T-helper 2 cell treated with Interferon-gamma antibody and Interleukin-4, amounts not matched to agents 5 μg/mL and 100 μg/mL, for 36 hours (primary cell): Measurements from ENCODE around the gene ADARB1.

Source experiments
- DNase-seq: peaks from one replicate; pipeline ENCODE4 v3.0.0; 2021; ENCODE audit warnings: low spot score
- H3K27ac Mint-ChIP-seq: one replicate; pipeline ENCODE4 v1.8.0; 2021; ENCODE audit warnings: mild to moderate bottlenecking, mixed read lengths
- H3K27me3 Mint-ChIP-seq: one replicate; pipeline ENCODE4 v1.8.0; 2021; ENCODE audit warnings: low read depth, mixed read lengths
- H3K36me3 Mint-ChIP-seq: one replicate; pipeline ENCODE4 v1.8.0; 2021; ENCODE audit warnings: low read depth, mixed read lengths
- H3K4me1 Mint-ChIP-seq: one replicate; pipeline ENCODE4 v1.8.0; 2021; ENCODE audit warnings: low read depth, mixed read lengths
- H3K4me3 Mint-ChIP-seq: one replicate; pipeline ENCODE4 v1.8.0; 2022; ENCODE audit warnings: mild to moderate bottlenecking, moderate library complexity, mixed read lengths
- H3K9me3 Mint-ChIP-seq: one replicate; pipeline ENCODE4 v1.8.0; 2021; ENCODE audit warnings: mixed read lengths

Gene ADARB1

DNA sequence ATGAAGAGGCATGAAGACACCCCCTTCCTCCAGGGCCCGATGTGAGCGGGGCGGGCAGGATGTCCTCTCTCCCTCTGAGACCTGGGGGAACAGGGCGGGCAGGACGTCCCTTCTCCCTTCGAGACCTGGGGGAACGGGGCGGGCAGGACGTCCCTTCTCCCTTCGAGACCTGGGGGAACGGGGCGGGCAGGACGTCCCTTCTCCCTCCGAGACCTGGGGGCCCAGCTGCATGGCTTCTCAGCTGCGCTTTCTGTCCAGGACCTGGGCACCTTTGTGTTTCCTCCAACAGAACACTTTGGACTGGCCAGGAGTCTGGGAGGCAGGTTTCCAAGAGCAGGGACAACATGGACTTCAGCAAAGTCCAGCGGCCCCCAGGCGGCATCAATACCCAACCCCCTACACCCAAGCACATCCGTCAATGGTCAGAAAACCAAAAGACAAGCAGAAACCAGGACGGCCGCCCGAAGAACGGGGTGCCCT is 30.8 kb upstream of the ADARB1 start:
- Mint-ChIP-seq H3K36me3 (no peaks in the 10 kb centered on the region), H3K9me3 (peaks cover 10% of the 10 kb centered on the region), H3K27me3 (peaks cover 29% of the 10 kb centered on the region), H3K4me3 (no peak overlapping the region), H3K4me1 (no peaks in the 10 kb centered on the region), H3K27ac (no peak overlapping the region)
- DNase-seq: no peak

DNA sequence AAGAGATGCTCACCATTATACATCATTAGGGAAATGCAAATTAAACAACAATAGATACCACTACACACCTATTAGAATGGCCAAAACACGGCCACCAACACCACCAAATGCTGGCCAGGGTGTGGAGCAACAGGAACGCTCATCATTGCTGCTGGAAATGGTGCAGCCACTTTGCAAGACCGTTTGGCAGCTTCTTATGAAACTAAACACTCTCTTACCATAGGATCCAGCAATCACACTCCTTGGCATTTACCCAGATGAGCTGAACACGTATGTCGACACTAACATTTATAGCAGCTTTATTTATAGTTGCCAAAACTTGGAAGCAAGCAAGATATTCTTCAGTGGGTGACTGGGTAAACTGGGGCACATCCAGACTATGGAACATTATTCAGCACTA is 28.9 kb upstream of the ADARB1 start:
- Mint-ChIP-seq H3K4me3 (no peak overlapping the region), H3K27me3 (peaks cover 37% of the 10 kb centered on the region), H3K9me3 (peaks cover 10% of the 10 kb centered on the region), H3K4me1 (no peaks in the 10 kb centered on the region), H3K36me3 (no peaks in the 10 kb centered on the region), H3K27ac (no peak overlapping the region)
- DNase-seq: no peak

DNA sequence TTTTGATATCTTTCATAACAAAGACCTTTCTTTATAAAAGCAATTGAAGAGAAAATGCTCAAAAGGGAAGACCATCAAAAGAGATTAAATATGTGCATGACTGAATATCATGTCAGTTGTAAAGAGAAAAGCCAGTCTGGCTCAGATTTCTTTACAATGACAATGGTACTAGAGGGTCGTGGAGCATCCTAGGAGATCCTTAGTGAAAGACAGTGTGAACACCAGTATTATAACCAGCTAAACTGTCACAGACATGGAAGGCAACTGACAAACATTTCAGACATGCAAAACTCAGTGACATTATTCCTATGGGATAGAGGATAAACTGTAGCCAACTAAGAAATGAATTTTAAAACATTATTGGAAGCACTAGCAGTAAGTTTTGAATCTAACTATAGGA is 27.1 kb upstream of the ADARB1 start:
- peaks cover 10% of the 10 kb centered on the region for H3K9me3 Mint-ChIP-seq
- no peak overlapping the region for H3K4me3 Mint-ChIP-seq
- no peaks in the 10 kb centered on the region for H3K36me3 Mint-ChIP-seq
- H3K27ac Mint-ChIP-seq: no peak overlapping the region
- no peak for DNase-seq
- peaks cover 37% of the 10 kb centered on the region for H3K27me3 Mint-ChIP-seq
- H3K4me1 Mint-ChIP-seq: no peaks in the 10 kb centered on the region

DNA sequence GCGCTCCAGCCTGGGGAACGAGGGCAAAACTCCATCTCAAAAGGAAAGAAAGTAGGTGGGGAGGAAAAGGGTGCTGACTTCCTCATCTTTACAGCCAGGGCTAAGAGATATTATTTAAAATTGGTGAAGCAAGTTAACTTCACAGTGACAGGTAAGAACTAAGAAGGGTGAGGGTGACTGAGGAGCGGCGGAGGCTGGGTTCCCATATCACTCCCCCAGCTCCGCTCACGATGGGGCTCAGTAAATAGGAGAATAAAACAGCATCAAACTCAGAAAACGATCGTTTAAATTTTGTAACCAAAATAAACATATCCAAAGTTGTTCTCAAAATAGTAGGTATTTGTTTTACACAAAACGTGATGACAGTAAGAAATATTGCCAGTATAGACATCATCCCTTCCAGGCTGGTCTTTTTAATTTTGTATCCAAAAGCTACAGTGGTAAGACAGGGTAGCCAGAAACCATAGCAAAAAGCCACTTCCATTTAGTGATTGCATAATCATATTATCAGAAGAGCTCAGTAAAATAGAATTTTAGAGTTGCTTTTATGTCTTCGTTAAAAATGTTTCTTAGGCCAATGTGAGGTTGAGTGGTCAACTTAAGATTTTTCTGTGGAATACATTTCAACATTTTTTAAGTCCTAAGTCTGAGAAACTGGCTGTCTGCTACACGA is 26.2 kb upstream of the ADARB1 start:
- DNase-seq: no peak
- no peak overlapping the region for H3K27ac Mint-ChIP-seq
- H3K36me3 Mint-ChIP-seq: no peaks in the 10 kb centered on the region
- peaks cover 37% of the 10 kb centered on the region for H3K27me3 Mint-ChIP-seq
- H3K4me3 Mint-ChIP-seq: no peak overlapping the region
- H3K4me1 Mint-ChIP-seq: no peaks in the 10 kb centered on the region
- H3K9me3 Mint-ChIP-seq: peaks cover 10% of the 10 kb centered on the region

DNA sequence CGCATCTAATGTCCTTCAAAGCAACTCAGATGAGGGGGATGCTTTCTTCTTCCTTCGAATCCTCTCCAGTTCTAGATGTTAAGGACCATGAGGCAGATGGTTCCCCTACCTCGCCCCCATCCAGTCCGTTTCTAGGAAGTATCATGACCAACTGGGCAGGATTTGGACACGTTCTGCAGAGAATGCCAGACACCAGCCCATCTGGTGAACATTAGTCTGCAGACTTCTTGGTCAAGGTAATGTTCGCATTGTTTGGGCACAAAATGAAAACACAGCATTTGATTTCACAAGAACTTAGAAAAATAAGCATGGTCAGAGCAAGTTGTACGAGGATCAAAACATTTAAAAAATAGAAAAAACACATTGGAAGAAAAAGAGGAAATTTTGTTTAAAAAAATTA is 25.4 kb upstream of the ADARB1 start:
- H3K36me3 Mint-ChIP-seq: no peaks in the 10 kb centered on the region
- no peak overlapping the region for H3K27ac Mint-ChIP-seq
- no peaks in the 10 kb centered on the region for H3K4me1 Mint-ChIP-seq
- no peak for DNase-seq
- peaks cover 38% of the 10 kb centered on the region for H3K27me3 Mint-ChIP-seq
- peaks cover 10% of the 10 kb centered on the region for H3K9me3 Mint-ChIP-seq
- H3K4me3 Mint-ChIP-seq: no peak overlapping the region

DNA sequence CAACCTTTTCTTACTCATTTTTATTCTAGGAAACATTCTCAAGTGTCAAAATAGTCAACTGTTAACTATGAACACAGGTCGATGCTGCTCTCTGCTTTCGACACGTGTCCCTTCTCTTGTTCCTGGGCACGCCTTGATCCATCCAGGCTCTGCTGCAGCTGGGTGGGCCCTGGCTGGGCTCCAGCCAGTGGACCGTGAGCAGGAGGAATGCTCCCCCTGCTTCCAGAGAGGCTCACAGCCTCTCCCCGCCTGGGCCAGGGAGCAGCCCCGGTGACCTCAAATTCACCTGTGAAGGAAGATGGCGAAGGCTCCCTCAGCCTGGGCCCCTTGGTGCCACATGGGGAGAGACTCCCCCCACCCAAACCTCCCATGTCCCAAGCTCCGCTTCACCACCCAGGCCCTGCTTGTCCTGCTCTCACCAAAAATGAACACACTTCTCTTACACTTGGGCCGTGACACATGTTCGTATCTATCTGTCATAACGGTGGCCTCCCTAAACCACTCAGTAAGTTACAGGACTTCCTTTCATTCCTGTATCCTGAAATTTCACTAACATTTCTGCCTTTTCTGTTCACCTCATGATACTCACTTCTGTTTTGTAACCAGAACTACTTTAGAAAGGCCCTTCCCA is 24.6 kb upstream of the ADARB1 start:
- H3K9me3 Mint-ChIP-seq: peaks cover 10% of the 10 kb centered on the region
- peaks cover 34% of the 10 kb centered on the region for H3K27me3 Mint-ChIP-seq

DNA sequence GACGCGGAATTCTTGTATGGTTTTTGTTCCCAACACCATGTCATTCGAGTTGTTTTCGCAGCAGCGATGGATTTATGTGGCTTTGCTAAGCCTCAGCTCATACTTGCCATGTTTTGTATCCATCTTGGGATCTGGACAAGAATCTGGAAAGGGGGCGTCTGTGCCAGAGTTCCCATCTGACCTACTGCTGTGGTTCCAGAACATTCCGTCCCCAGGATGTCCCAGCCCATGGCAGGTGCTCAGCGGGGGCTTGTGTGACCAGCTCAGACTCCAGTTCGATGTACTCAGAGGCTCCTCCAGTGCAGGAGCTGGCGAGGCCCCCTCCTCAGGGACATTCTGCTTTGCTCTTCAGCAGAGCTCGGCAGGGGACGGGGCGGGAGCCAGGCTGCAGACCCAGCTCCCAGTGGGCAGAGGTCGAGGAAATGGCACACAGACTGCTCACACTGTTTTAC is 24.0 kb upstream of the ADARB1 start:
- DNase-seq: no peak
- Mint-ChIP-seq H3K9me3 (peaks cover 10% of the 10 kb centered on the region), H3K36me3 (no peaks in the 10 kb centered on the region), H3K4me3 (no peak overlapping the region), H3K4me1 (no peaks in the 10 kb centered on the region), H3K27me3 (peaks cover 30% of the 10 kb centered on the region), H3K27ac (no peak overlapping the region)

More for the DNA sequence above, 24.6 kb upstream of the ADARB1 start:
- no peak for DNase-seq
- Mint-ChIP-seq H3K27ac (no peak overlapping the region), H3K36me3 (no peaks in the 10 kb centered on the region), H3K4me1 (no peaks in the 10 kb centered on the region), H3K4me3 (no peak overlapping the region)

DNA sequence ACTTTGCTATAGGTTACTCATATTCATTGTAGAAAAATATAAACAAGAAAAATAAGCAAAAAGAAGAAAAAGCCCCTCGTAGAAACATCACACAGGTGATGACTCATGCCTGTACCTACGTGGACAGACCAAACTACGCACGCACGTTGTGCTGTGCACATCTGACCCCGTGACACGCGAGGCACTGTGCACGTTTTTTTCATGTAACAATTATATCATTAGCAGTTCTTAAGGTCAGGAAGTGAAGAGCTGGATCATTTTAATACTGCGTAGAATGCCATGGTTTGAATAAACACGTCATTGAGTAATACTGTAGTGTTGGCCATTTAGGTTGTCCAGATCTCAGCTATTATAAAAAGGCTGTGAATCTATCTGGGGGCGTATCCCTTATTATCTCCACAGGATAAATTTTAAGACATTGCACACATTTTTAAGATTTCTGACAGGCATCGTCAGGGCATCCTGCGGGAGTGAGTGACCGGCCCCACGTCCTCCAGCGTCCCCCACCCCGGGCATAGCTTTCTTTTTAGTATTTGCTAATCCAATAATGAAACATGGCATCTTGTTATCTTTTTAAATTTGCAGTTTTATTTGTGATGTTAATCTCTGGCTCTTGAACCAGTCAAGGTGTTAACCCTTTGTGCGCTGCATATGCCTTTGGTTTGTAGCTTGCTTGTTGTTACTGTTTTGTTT is 23.4 kb upstream of the ADARB1 start:
- peak overlapping the region; percentile 50 for H3K27ac Mint-ChIP-seq
- DNase-seq: no peak
- no peak overlapping the region for H3K4me3 Mint-ChIP-seq
- H3K4me1 Mint-ChIP-seq: no peaks in the 10 kb centered on the region
- H3K27me3 Mint-ChIP-seq: peaks cover 29% of the 10 kb centered on the region
- H3K9me3 Mint-ChIP-seq: peaks cover 10% of the 10 kb centered on the region
- H3K36me3 Mint-ChIP-seq: no peaks in the 10 kb centered on the region

DNA sequence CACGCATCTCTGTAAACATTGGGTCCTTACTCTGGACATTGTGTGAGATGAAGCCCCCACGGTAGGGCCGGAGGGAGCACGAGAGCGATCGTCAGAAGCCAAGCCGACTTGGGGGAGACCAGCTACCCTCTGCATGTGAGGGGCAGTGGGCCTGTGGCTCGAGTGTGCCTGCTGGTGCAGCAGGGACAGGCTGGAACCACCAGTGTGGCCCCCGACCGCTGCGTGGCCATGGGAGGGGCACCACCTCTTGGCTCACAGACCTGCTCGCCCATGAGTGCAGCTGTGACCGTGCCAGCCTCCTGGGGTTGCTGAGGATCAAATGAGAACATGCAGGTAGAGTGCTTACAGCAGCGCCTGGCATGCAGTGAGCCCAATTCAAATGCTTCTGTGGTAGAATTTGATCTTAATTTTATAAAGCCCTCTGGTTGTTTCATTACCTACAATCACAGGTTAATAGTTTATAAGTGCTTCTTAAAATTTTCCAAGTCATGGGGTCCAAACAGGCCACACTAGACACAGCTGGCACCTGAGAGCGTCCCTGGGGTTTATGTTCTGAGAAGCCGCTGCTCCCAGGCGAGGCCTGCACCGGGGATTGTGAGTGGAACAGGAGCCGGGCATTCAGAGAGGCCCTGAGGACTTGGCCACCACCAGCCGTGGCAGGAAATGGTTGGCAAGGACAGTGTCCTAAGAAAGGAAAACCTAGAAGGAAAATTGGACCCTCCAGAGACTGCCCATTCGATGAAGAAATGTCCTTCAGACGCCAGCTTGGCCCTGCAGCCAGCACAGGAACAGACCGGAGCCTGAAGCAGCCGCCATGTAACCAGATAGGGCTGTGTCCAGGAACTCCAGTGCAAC is 22.6 kb upstream of the ADARB1 start:
- Mint-ChIP-seq H3K4me1 (no peaks in the 10 kb centered on the region), H3K36me3 (no peaks in the 10 kb centered on the region), H3K27ac (no peak overlapping the region), H3K27me3 (peaks cover 30% of the 10 kb centered on the region), H3K4me3 (no peak overlapping the region), H3K9me3 (peaks cover 9% of the 10 kb centered on the region)
- no peak for DNase-seq

DNA sequence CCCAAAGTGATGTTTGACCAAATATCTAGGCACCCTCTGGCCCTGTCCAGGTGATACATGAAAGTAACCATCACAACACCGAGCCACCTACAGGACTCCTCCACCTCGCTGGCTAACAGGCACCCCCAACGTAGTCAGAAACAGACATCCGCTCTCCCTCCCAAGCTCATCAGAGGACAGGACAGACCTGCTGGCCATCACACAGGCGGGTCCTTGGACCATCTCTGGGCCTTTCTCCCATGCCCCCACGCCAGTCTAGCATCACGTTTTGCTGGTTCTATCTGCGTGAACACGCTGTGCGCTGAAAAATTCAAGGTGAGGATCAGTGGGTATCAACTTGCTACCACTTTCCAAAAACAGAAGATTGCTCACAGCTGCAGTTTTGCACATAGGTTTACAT is 21.4 kb upstream of the ADARB1 start:
- Mint-ChIP-seq H3K27me3 (peaks cover 23% of the 10 kb centered on the region), H3K9me3 (no peaks in the 10 kb centered on the region), H3K4me1 (no peaks in the 10 kb centered on the region), H3K4me3 (no peak overlapping the region), H3K27ac (no peak overlapping the region), H3K36me3 (no peaks in the 10 kb centered on the region)
- DNase-seq: no peak

DNA sequence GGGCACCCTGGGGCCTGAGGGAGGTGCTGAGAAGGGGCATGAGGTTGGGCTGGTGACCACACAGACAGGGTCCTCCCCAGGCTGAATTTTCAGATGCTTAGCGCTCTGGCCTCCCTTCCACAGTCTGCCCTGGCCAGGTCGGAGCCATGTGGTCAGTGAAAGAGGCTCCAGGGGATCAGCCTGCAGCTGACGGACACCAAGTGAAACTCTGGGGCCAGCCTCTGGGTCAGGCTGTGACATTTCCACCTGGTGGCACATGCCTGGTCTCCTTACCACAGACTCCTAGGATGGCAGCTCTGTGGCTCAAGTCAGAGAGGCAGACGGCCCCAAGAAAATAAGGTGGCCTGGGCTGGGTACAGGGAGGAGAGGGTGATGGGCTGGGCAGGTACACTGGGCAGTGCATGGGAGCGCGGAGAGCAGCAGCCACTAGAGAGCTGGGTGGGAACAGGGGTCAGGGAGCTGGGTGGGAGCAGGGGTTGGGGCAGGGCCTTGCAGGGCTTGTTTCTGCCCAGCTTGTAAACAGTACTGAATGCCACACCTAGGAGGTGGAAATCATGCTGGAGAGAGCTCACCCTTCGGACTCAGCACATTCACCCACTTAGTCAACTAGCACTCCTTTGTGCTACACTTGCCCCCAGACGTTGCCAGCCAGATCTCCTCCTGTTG is 20.7 kb upstream of the ADARB1 start:
- Mint-ChIP-seq H3K27me3 (peaks cover 17% of the 10 kb centered on the region), H3K4me3 (no peak overlapping the region), H3K36me3 (no peaks in the 10 kb centered on the region), H3K4me1 (no peaks in the 10 kb centered on the region), H3K27ac (no peak overlapping the region), H3K9me3 (no peaks in the 10 kb centered on the region)
- no peak for DNase-seq

DNA sequence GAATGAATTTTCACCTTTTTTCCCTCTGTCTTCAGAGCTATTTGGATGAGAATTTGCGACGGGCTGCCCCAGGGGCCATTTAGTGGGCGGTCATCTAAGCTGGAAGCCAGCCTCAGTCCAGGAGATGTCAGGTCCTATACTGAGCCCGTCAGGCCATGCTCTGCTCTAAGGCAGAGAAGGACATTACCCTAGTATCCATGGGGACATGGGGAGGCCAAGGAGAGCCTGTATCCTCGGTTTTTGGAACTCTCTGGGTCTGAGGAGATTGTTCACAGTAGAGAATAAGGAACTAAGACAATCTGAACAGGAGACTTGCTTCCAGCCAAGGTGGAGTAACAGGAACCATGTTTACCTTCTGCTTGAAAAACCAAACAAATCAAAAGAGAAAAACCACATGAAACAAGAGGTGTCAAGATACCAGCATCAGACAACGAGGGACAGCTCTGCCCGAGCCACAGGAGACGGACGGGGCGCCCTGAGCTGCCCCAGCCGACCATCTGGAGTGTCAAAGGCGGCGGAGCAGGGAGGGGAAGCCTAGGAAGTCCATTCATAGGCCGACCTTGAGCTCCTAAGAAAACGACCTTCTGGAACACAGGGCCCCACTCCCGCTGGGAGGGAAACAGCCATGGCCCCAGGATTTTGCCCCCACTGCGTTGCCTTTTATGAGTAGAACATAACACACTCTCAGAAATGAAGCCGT is 20.0 kb upstream of the ADARB1 start:
- Mint-ChIP-seq H3K36me3 (no peaks in the 10 kb centered on the region), H3K27ac (no peak overlapping the region), H3K27me3 (peaks cover 12% of the 10 kb centered on the region), H3K4me1 (no peaks in the 10 kb centered on the region), H3K4me3 (no peak overlapping the region), H3K9me3 (no peaks in the 10 kb centered on the region)
- no peak for DNase-seq
